ENCODE data around the gene CDK14. TPM values are rescaled to one million over a fixed set of nuclear protein-coding genes. Genes with fewer than 3 reads are reported as not detected.

The CDK14 gene
- total and polyA plus RNA-seq, 2 donors (not counting 3 experiments of a cell fraction or from before 2014, with no cell fraction given): 5.5 to 34.2 TPM

GRCh38 chr7:91013078-91013477 is 417.0 kb downstream of the CDK14 start:
- BruUV-seq (replicated peaks): no TSS peak
- no peaks in the 10 kb centered on the region for H3K36me3 ChIP-seq (ENCODE audit: control insufficient read depth in 2 of 2, extremely low read depth in 1 of 2, insufficient read depth in 2 of 2, low read length in 2 of 2)
- no peak for FAIRE-seq
- no peak overlapping the region for H3K4me3 ChIP-seq (replicated peaks in 1 of 3; ENCODE audit: insufficient read depth in 1 of 3, low read depth in 1 of 3, low read length in 3 of 3)
- no peak for TF ChIP-seq MYC (IDR thresholded peaks at IDR 0.05; ENCODE audit: low read depth, low read length)
- TF ChIP-seq EZH2 (IDR thresholded peaks at IDR 0.05; ENCODE audit: borderline replicate concordance, low read depth, low read length, severe bottlenecking): no peak
- TF ChIP-seq, protein P1, sequence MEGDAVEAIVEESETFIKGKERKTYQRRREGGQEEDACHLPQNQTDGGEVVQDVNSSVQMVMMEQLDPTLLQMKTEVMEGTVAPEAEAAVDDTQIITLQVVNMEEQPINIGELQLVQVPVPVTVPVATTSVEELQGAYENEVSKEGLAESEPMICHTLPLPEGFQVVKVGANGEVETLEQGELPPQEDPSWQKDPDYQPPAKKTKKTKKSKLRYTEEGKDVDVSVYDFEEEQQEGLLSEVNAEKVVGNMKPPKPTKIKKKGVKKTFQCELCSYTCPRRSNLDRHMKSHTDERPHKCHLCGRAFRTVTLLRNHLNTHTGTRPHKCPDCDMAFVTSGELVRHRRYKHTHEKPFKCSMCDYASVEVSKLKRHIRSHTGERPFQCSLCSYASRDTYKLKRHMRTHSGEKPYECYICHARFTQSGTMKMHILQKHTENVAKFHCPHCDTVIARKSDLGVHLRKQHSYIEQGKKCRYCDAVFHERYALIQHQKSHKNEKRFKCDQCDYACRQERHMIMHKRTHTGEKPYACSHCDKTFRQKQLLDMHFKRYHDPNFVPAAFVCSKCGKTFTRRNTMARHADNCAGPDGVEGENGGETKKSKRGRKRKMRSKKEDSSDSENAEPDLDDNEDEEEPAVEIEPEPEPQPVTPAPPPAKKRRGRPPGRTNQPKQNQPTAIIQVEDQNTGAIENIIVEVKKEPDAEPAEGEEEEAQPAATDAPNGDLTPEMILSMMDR (IDR thresholded peaks at IDR 0.05; ENCODE audit: extremely low read depth in 1 of 2, insufficient read depth in 1 of 2, low read depth in 1 of 2, low read length in 2 of 2): no peak
- no peak for TF ChIP-seq JUN (IDR thresholded peaks at IDR 0.05; ENCODE audit: borderline replicate concordance, insufficient read depth, insufficient read length, low read depth)
- TF ChIP-seq, protein P2, sequence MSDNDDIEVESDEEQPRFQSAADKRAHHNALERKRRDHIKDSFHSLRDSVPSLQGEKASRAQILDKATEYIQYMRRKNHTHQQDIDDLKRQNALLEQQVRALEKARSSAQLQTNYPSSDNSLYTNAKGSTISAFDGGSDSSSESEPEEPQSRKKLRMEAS (IDR thresholded peaks at IDR 0.05; ENCODE audit: insufficient read depth, insufficient read length): no peak
- no peak for TF ChIP-seq GATA2 (IDR thresholded peaks at IDR 0.05; ENCODE audit: insufficient read depth, insufficient read length, low read depth, low read length)
- no peak for TF ChIP-seq POLR2A (IDR thresholded peaks at IDR 0.05; ENCODE audit: low read depth, low read length)
- TF ChIP-seq POLR2AphosphoS5 (IDR thresholded peaks at IDR 0.05; ENCODE audit: insufficient read depth, low read depth, low read length): no peak
- TF ChIP-seq FOS (IDR thresholded peaks at IDR 0.05; ENCODE audit: borderline replicate concordance, insufficient read depth, low read length): no peak
- H3K27ac ChIP-seq (ENCODE audit: insufficient read depth, low read depth, low read length): no peak overlapping the region
- H2AFZ ChIP-seq (ENCODE audit: low read depth, low read length): no peak overlapping the region
- no peaks in the 10 kb centered on the region for H3K9me3 ChIP-seq (replicated peaks; ENCODE audit: control insufficient read depth, insufficient read depth, low read length)
- POLR2A ChIA-PET: no interaction called here
- no peaks in the 10 kb centered on the region for H3K9me1 ChIP-seq (replicated peaks; ENCODE audit: control insufficient read depth, extremely low read depth, insufficient read depth, low read length)
- CTCF ChIA-PET: interaction anchor here (0.5 to 1.1 kb wide), 2 partner anchors 417 to 558 kb away, joined by 3 read pairs; partner anchors contain the start of gene CDK14
- H3K4me2 ChIP-seq (ENCODE audit: insufficient read depth, low read length): no peak overlapping the region
- H3K4me1 ChIP-seq (ENCODE audit: control insufficient read depth, extremely low read depth, insufficient read depth, low read length): no peaks in the 10 kb centered on the region
- H3K27me3 ChIP-seq (ENCODE audit: control insufficient read depth in 2 of 2, insufficient read depth in 2 of 2, low read length in 2 of 2): no peaks in the 10 kb centered on the region
- dilution Hi-C loops (cut with MboI; ENCODE audit: extremely low pct_ligation_motif_present, low sequenced_read_pairs) (no loop called here), intact Hi-C loops (cut with micrococcal nuclease) (no loop called here)
- no peaks in the 10 kb centered on the region for H3K79me2 ChIP-seq (ENCODE audit: control insufficient read depth, insufficient read depth, low read length)
- no peaks in the 10 kb centered on the region for H4K20me1 ChIP-seq (replicated peaks; ENCODE audit: control insufficient read depth, extremely low read depth, insufficient read depth, low read length)
- H3K9ac ChIP-seq (replicated peaks; ENCODE audit: extremely low read depth, insufficient read depth, low read length): no peak overlapping the region
- DNase-seq (ENCODE audit: low read depth, low spot score): no peak
